Erythroblast (primary cell): ENCODE results near the gene UBE2G2.

Experiments
- GATA1 ChIP-seq: IDR thresholded peaks from 2 replicates; pipeline ENCODE4 v1.6.1; 2011; ENCODE audit warnings: low read depth, mild to moderate bottlenecking, control low read depth, low read length, moderate library complexity
- POLR2A ChIP-seq: IDR thresholded peaks from 2 replicates; pipeline ENCODE4 v1.6.1; 2011; ENCODE audit warnings: mild to moderate bottlenecking, low read length

GRCh38 chr21:44758781-44759627 is 42.6 kb downstream of the UBE2G2 start:
- TF ChIP-seq POLR2A = no peak
- no peak for TF ChIP-seq GATA1
